ENCODE data around the gene DLGAP1.

The DLGAP1 gene

GRCh38 chr18:3456686-3457069 lies 998.4 kb downstream of the DLGAP1 start:
- TF ChIP-seq CSRNP3 (CRISPR knock-in tag; IDR thresholded peaks at IDR 0.05) (no peak), ZNF70 (CRISPR knock-in tag; IDR thresholded peaks at IDR 0.05) (no peak), TOX (CRISPR knock-in tag; IDR thresholded peaks at IDR 0.05; ENCODE audit: borderline replicate concordance) (no peak), TSHZ2 (CRISPR knock-in tag; IDR thresholded peaks at IDR 0.05) (no peak), TCF4 (CRISPR knock-in tag; IDR thresholded peaks at IDR 0.05; ENCODE audit: borderline replicate concordance) (no peak), OSR1 (CRISPR knock-in tag; IDR thresholded peaks at IDR 0.05) (no peak), ZNF8 (CRISPR knock-in tag; IDR thresholded peaks at IDR 0.05) (no peak), GLIS3 (CRISPR knock-in tag; IDR thresholded peaks at IDR 0.05) (no peak), CSDC2 (CRISPR knock-in tag; IDR thresholded peaks at IDR 0.05) (no peak), ZFP3 (CRISPR knock-in tag; IDR thresholded peaks at IDR 0.05) (no peak), POU6F1 (CRISPR knock-in tag; IDR thresholded peaks at IDR 0.05; ENCODE audit: borderline replicate concordance, low read depth) (no peak), ZC3H10 (CRISPR knock-in tag; IDR thresholded peaks at IDR 0.05) (no peak), ARNTL (CRISPR knock-in tag; IDR thresholded peaks at IDR 0.05; ENCODE audit: borderline replicate concordance, low read depth) (no peak), RARB (CRISPR knock-in tag; IDR thresholded peaks at IDR 0.05) (no peak), ZNF565 (CRISPR knock-in tag; conservative IDR thresholded peaks at IDR 0.05; ENCODE audit: low read depth) (no peak), ZFP30 (CRISPR knock-in tag; IDR thresholded peaks at IDR 0.05) (no peak), CREB5 (CRISPR knock-in tag; IDR thresholded peaks at IDR 0.05; ENCODE audit: low read depth) (no peak), ISL1 (CRISPR knock-in tag; IDR thresholded peaks at IDR 0.05) (no peak)
- no peak for ATAC-seq

- no peak for ATAC-seq
These were observed 999.0 kb downstream of the DLGAP1 start for GRCh38 chr18:3455907-3456685.

GRCh38 chr18:3455090-3455635 lies 999.9 kb downstream of the DLGAP1 start:
- ATAC-seq = no peak
- TF ChIP-seq ZFP30 (CRISPR knock-in tag; IDR thresholded peaks at IDR 0.05) (no peak), SNAI2 (CRISPR knock-in tag; IDR thresholded peaks at IDR 0.05) (no peak), CSDC2 (CRISPR knock-in tag; IDR thresholded peaks at IDR 0.05) (no peak), RARB (CRISPR knock-in tag; IDR thresholded peaks at IDR 0.05) (no peak), ZC3H10 (CRISPR knock-in tag; IDR thresholded peaks at IDR 0.05) (no peak), ARNTL (CRISPR knock-in tag; IDR thresholded peaks at IDR 0.05; ENCODE audit: borderline replicate concordance, low read depth) (no peak), TSHZ2 (CRISPR knock-in tag; IDR thresholded peaks at IDR 0.05) (no peak), ZNF70 (CRISPR knock-in tag; IDR thresholded peaks at IDR 0.05) (no peak), PPARA (CRISPR knock-in tag; IDR thresholded peaks at IDR 0.05; ENCODE audit: borderline replicate concordance) (no peak), ZNF8 (CRISPR knock-in tag; IDR thresholded peaks at IDR 0.05) (no peak), CREB5 (CRISPR knock-in tag; IDR thresholded peaks at IDR 0.05; ENCODE audit: low read depth) (no peak), ZFP3 (CRISPR knock-in tag; IDR thresholded peaks at IDR 0.05) (no peak), GLIS3 (CRISPR knock-in tag; IDR thresholded peaks at IDR 0.05) (no peak), BACH2 (CRISPR knock-in tag; IDR thresholded peaks at IDR 0.05; ENCODE audit: borderline replicate concordance) (no peak), TCF4 (CRISPR knock-in tag; IDR thresholded peaks at IDR 0.05; ENCODE audit: borderline replicate concordance) (no peak), PATZ1 (CRISPR knock-in tag; IDR thresholded peaks at IDR 0.05; ENCODE audit: borderline replicate concordance) (no peak)

More at GRCh38 chr18:3455907-3456685, 999.0 kb downstream of the DLGAP1 start:
- TF ChIP-seq ZFP3 (CRISPR knock-in tag; IDR thresholded peaks at IDR 0.05) = no peak

Measured in SK-N-SH treated with all-trans-retinoic acid at 6 μM for 48 hours (cell line).